DOHH2 (cell line): ENCODE data around the gene RPP38.

Source experiments
- H3F3A ChIP-seq: fragments of 200-600 bp; sonication (generic), shearing (Covaris generic); 2 replicates; pipeline ENCODE4 v1.6.0; 2016; ENCODE audit warnings: antibody characterized with exemption, mild to moderate bottlenecking; ENCODE audit not compliant: control insufficient read depth, insufficient read depth
- H3K27ac ChIP-seq: fragments of 200-600 bp; sonication (generic); 2 replicates; pipeline ENCODE4 v1.5.1; 2014; ENCODE audit warnings: low read depth, mild to moderate bottlenecking, low read length, moderate library complexity
- H3K27me3 ChIP-seq: fragments of 200-600 bp; sonication (generic); 2 replicates; pipeline ENCODE4 v1.6.1; 2014; ENCODE audit warnings: mild to moderate bottlenecking, low read length, mixed read lengths; ENCODE audit not compliant: control insufficient read depth
- H3K36me3 ChIP-seq: fragments of 200-600 bp; sonication (generic); 2 replicates; pipeline ENCODE4 v1.6.1; 2014; ENCODE audit warnings: mild to moderate bottlenecking, low read length, moderate library complexity, mixed read lengths; ENCODE audit not compliant: control insufficient read depth
- H3K4me1 ChIP-seq: fragments of 200-600 bp; sonication (generic); 2 replicates; pipeline ENCODE4 v1.6.1; 2014; ENCODE audit warnings: mild to moderate bottlenecking, low read length, mixed read lengths; ENCODE audit not compliant: control insufficient read depth
- H3K4me2 ChIP-seq: fragments of 200-600 bp; sonication (generic); 2 replicates; pipeline ENCODE4 v1.6.0; 2014; ENCODE audit warnings: mild to moderate bottlenecking, low read length, moderate library complexity
- H3K4me3 ChIP-seq: fragments of 200-600 bp; sonication (generic); 2 replicates; pipeline ENCODE4 v1.5.1; 2014; ENCODE audit warnings: mild to moderate bottlenecking, low read length, mixed read lengths
- H3K79me2 ChIP-seq: fragments of 200-600 bp; sonication (generic); 2 replicates; pipeline ENCODE4 v1.6.1; 2014; ENCODE audit warnings: mild to moderate bottlenecking, low read length, mixed read lengths; ENCODE audit not compliant: control insufficient read depth
- H3K9me2 ChIP-seq: fragments of 200-600 bp; sonication (generic); replicated peaks from 2 replicates; pipeline ENCODE4 v1.6.1; 2014; ENCODE audit warnings: mild to moderate bottlenecking, low read length, mixed read lengths; ENCODE audit not compliant: control insufficient read depth
- H3K9me3 ChIP-seq: fragments of 200-600 bp; sonication (generic); 2 replicates; pipeline ENCODE4 v1.6.1; 2014; ENCODE audit warnings: antibody characterized with exemption, low read length, mixed read lengths; ENCODE audit not compliant: control insufficient read depth, insufficient read depth
- H4K20me1 ChIP-seq: fragments of 200-600 bp; sonication (generic); 2 replicates; pipeline ENCODE4 v1.6.0; 2014; ENCODE audit warnings: low read depth, mild to moderate bottlenecking, antibody characterized with exemption, low read length, moderate library complexity; ENCODE audit not compliant: control insufficient read depth, insufficient read depth
- CTCF ChIP-seq: fragments of 200-600 bp; sonication (generic); IDR thresholded peaks from one replicate; pipeline ENCODE4 v1.5.1; 2014; ENCODE audit warnings: antibody characterized with exemption, mild to moderate bottlenecking, low read depth, low read length; ENCODE audit not compliant: poor library complexity, severe bottlenecking
- EZH2phosphoT487 ChIP-seq: fragments of 200-600 bp; sonication (generic); IDR thresholded peaks from 2 replicates; pipeline ENCODE4 v1.6.1; 2017; ENCODE audit warnings: borderline replicate concordance, mild to moderate bottlenecking, antibody characterized with exemption, low read length, moderate library complexity, mixed read lengths

RPP38 gene

GRCh38 chr10:15113766-15114165 is 16.6 kb downstream of the RPP38 start:
- Histone ChIP-seq H4K20me1 (no peaks in the 10 kb centered on the region), H3K36me3 (no peaks in the 10 kb centered on the region), H3K79me2 (no peaks in the 10 kb centered on the region), H3K27ac (no peak overlapping the region), H3K4me3 (no peak overlapping the region), H3F3A (no peaks in the 10 kb centered on the region), H3K9me2 (no peaks in the 10 kb centered on the region), H3K27me3 (no peaks in the 10 kb centered on the region), H3K4me1 (no peaks in the 10 kb centered on the region), H3K9me3 (no peaks in the 10 kb centered on the region), H3K4me2 (no peak overlapping the region)
- TF ChIP-seq EZH2phosphoT487: no peak

- no peak overlapping the region for H3K4me3 ChIP-seq
- no peaks in the 10 kb centered on the region for H3K4me1 ChIP-seq
- H3K9me3 ChIP-seq: no peaks in the 10 kb centered on the region
- H3K27me3 ChIP-seq: no peaks in the 10 kb centered on the region
- H4K20me1 ChIP-seq: no peaks in the 10 kb centered on the region
- no peaks in the 10 kb centered on the region for H3K79me2 ChIP-seq
- no peak overlapping the region for H3K27ac ChIP-seq
- no peak for TF ChIP-seq CTCF
- no peak for TF ChIP-seq EZH2phosphoT487
- H3K9me2 ChIP-seq: no peaks in the 10 kb centered on the region
- no peaks in the 10 kb centered on the region for H3K36me3 ChIP-seq
- no peaks in the 10 kb centered on the region for H3F3A ChIP-seq
- no peak overlapping the region for H3K4me2 ChIP-seq
Observed at GRCh38 chr10:15116225-15116624, 19.1 kb downstream of the RPP38 start.

GRCh38 chr10:15118615-15119014 is 21.5 kb downstream of the RPP38 start:
- Histone ChIP-seq H3K4me3 (no peak overlapping the region), H3F3A (no peaks in the 10 kb centered on the region), H3K79me2 (no peaks in the 10 kb centered on the region), H4K20me1 (no peaks in the 10 kb centered on the region), H3K9me2 (no peaks in the 10 kb centered on the region), H3K4me1 (no peaks in the 10 kb centered on the region), H3K27me3 (no peaks in the 10 kb centered on the region), H3K4me2 (no peak overlapping the region), H3K27ac (no peak overlapping the region), H3K36me3 (no peaks in the 10 kb centered on the region), H3K9me3 (no peaks in the 10 kb centered on the region)
- TF ChIP-seq EZH2phosphoT487: no peak
- no peak for TF ChIP-seq CTCF

- Histone ChIP-seq H3K9me2 (no peaks in the 10 kb centered on the region), H3K4me3 (no peak overlapping the region), H3K4me2 (no peak overlapping the region), H3K36me3 (no peaks in the 10 kb centered on the region), H3F3A (no peaks in the 10 kb centered on the region), H3K9me3 (no peaks in the 10 kb centered on the region), H3K27ac (no peak overlapping the region), H3K27me3 (no peaks in the 10 kb centered on the region), H4K20me1 (no peaks in the 10 kb centered on the region), H3K4me1 (no peaks in the 10 kb centered on the region), H3K79me2 (no peaks in the 10 kb centered on the region)
- no peak for TF ChIP-seq EZH2phosphoT487
- no peak for TF ChIP-seq CTCF
Observed at GRCh38 chr10:15120523-15120922, 23.4 kb downstream of the RPP38 start.
